HepG2 (cell line): ENCODE measurements around the gene YEATS4. TPM values are rescaled to one million over a fixed set of nuclear protein-coding genes. Genes with fewer than 3 reads are reported as not detected.

Experiments
- ADNP ChIP-seq: sonication (generic); formaldehyde crosslinking; IDR thresholded peaks from 2 replicates; pipeline ENCODE4 v1.4.0; 2020; ENCODE audit warnings: missing genetic modification reagents
- ATF3 ChIP-seq: sonication (generic); formaldehyde crosslinking; IDR thresholded peaks from 2 replicates; pipeline ENCODE4 v1.4.0; 2020; ENCODE audit warnings: missing genetic modification reagents
- ATF7 ChIP-seq, 2 experiments: fragments of 450-650 bp in 1 of 2; sonication (generic) in 1 of 2; formaldehyde crosslinking in 1 of 2; IDR thresholded peaks; 2 replicates each; pipeline versions ENCODE4 v1.4.0 to v1.6.1; 2016 to 2020; ENCODE audit warnings: antibody characterized with exemption in 1 of 2, mild to moderate bottlenecking in 1 of 2, missing genetic modification reagents in 1 of 2
- HMG20A ChIP-seq: IDR thresholded peaks from 2 replicates; pipeline ENCODE4 v1.6.1; 2016; ENCODE audit warnings: borderline replicate concordance
- HNRNPLL ChIP-seq: fragments of 200-400 bp; formaldehyde crosslinking; IDR thresholded peaks from 2 replicates; pipeline ENCODE4 v1.6.1; 2017; ENCODE audit warnings: mild to moderate bottlenecking, low read depth, low read length; ENCODE audit not compliant: poor library complexity, severe bottlenecking
- ISL2 ChIP-seq: sonication (generic); formaldehyde crosslinking; IDR thresholded peaks from 2 replicates; pipeline ENCODE4 v1.5.0; 2020; ENCODE audit warnings: missing genetic modification reagents
- KDM6A ChIP-seq: IDR thresholded peaks from 2 replicates; pipeline ENCODE4 v1.6.1; 2016; ENCODE audit warnings: low read depth
- LCORL ChIP-seq, 2 experiments: fragments of 450-650 bp in 1 of 2; sonication (generic) in 1 of 2; formaldehyde crosslinking in 1 of 2; IDR thresholded peaks; 2 replicates each; pipeline versions ENCODE4 v1.5.0 to v1.6.1; 2017 to 2020; ENCODE audit warnings: antibody characterized with exemption in 1 of 2, missing genetic modification reagents in 1 of 2
- MED8 ChIP-seq: sonication (generic); formaldehyde crosslinking; IDR thresholded peaks from 2 replicates; pipeline ENCODE4 v1.8.1; 2023; ENCODE audit warnings: mild to moderate bottlenecking, missing genetic modification reagents; ENCODE audit not compliant: insufficient replicate concordance
- MTF2 ChIP-seq: sonication (generic); formaldehyde crosslinking; IDR thresholded peaks from 2 replicates; pipeline ENCODE4 v1.5.0; 2020; ENCODE audit warnings: missing genetic modification reagents, borderline replicate concordance
- MYC ChIP-seq: sonication (generic); formaldehyde crosslinking; IDR thresholded peaks from 2 replicates; pipeline ENCODE4 v1.9.0; 2021; ENCODE audit warnings: missing genetic modification reagents, borderline replicate concordance
- NFIC ChIP-seq: IDR thresholded peaks from 2 replicates; pipeline ENCODE4 v1.6.1; 2012; ENCODE audit warnings: mild to moderate bottlenecking, low read length, inconsistent platforms
- NFYB ChIP-seq: sonication (generic); formaldehyde crosslinking; IDR thresholded peaks from 2 replicates; pipeline ENCODE4 v1.4.0; 2020; ENCODE audit warnings: missing genetic modification reagents
- NRL ChIP-seq: sonication (generic); formaldehyde crosslinking; IDR thresholded peaks from 2 replicates; pipeline ENCODE4 v1.5.0; 2020; ENCODE audit warnings: missing genetic modification reagents, mild to moderate bottlenecking, moderate library complexity, borderline replicate concordance
- PAF1 ChIP-seq: IDR thresholded peaks from 2 replicates; pipeline ENCODE4 v1.6.1; 2016; ENCODE audit warnings: missing genetic modification reagents, missing compliant biosample characterization
- SETDB1 ChIP-seq: sonication (generic); formaldehyde crosslinking; IDR thresholded peaks from 2 replicates; pipeline ENCODE4 v1.5.1; 2020; ENCODE audit warnings: missing genetic modification reagents, mild to moderate bottlenecking, borderline replicate concordance
- ZFAT ChIP-seq: sonication (generic); formaldehyde crosslinking; conservative IDR thresholded peaks from 2 replicates; pipeline ENCODE4 v1.8.1; 2023; ENCODE audit warnings: missing genetic modification reagents, inconsistent platforms
- ZFP1 ChIP-seq: IDR thresholded peaks from 2 replicates; pipeline ENCODE4 v1.6.1; 2016
- ZFP62 ChIP-seq: sonication (generic); formaldehyde crosslinking; IDR thresholded peaks from 2 replicates; pipeline ENCODE4 v1.4.0; 2020; ENCODE audit warnings: missing genetic modification reagents
- ZMYM2 ChIP-seq: sonication (generic); formaldehyde crosslinking; IDR thresholded peaks from 2 replicates; pipeline ENCODE4 v1.8.0; 2022; ENCODE audit warnings: mild to moderate bottlenecking, missing genetic modification reagents
- ZNF101 ChIP-seq: sonication (generic); formaldehyde crosslinking; IDR thresholded peaks from 2 replicates; pipeline ENCODE4 v1.4.0; 2020; ENCODE audit warnings: mild to moderate bottlenecking, low read depth, missing genetic modification reagents, borderline replicate concordance
- ZNF331 ChIP-seq: sonication (generic); formaldehyde crosslinking; IDR thresholded peaks from 2 replicates; pipeline ENCODE4 v1.4.0; 2020; ENCODE audit warnings: missing genetic modification reagents
- ZNF44 ChIP-seq: sonication (generic); formaldehyde crosslinking; IDR thresholded peaks from 2 replicates; pipeline ENCODE4 v1.5.1; 2020; ENCODE audit warnings: mild to moderate bottlenecking, missing genetic modification reagents
- ZNF512 ChIP-seq: sonication (generic); formaldehyde crosslinking; IDR thresholded peaks from 2 replicates; pipeline ENCODE4 v1.4.0; 2020; ENCODE audit warnings: mild to moderate bottlenecking, missing genetic modification reagents
- ZNF530 ChIP-seq: sonication (generic); formaldehyde crosslinking; IDR thresholded peaks from 2 replicates; pipeline ENCODE4 v1.5.0; 2020; ENCODE audit warnings: low read depth, mild to moderate bottlenecking, missing genetic modification reagents
- ZNF543 ChIP-seq: sonication (generic); formaldehyde crosslinking; IDR thresholded peaks from 2 replicates; pipeline ENCODE4 v1.4.0; 2020; ENCODE audit warnings: mild to moderate bottlenecking, missing genetic modification reagents
- ZNF563 ChIP-seq: sonication (generic); formaldehyde crosslinking; IDR thresholded peaks from 2 replicates; pipeline ENCODE4 v1.8.0; 2022; ENCODE audit warnings: mild to moderate bottlenecking, moderate library complexity, missing genetic modification reagents
- polyA plus RNA-seq, 8 experiments: library from polyadenylated mRNA; depleted of rRNA in 3 of 8; stranded (reverse) in 7 of 8; unstranded in 1 of 8; fragments of >200 nt; fragmentation: Illumina TruSeq in 4 of 8; extraction: Trizol in 4 of 8; gene quantifications; 2 replicates each; pipeline versions ENCODE4 v1.2.1 to v1.2.3, GENCODE V29; 2011 to 2016; ENCODE audit warnings: low read depth in 4 of 8, missing spikeins in 1 of 8, mixed read lengths in 1 of 8; ENCODE audit not compliant: insufficient read depth in 1 of 8
- total RNA-seq, 5 experiments: library from RNA; depleted of rRNA; stranded (reverse); fragments of >200 nt; fragmentation: Illumina TruSeq; extraction: Trizol; gene quantifications; 2 replicates each; pipeline ENCODE4 v1.2.3, GENCODE V29; 2016; ENCODE audit warnings: low read depth in 1 of 5
- TF ChIP-seq, protein P1 (sequence below): IDR thresholded peaks from 2 replicates; pipeline ENCODE4 v1.6.1; 2018; ENCODE audit warnings: missing genetic modification reagents, mild to moderate bottlenecking, missing compliant biosample characterization

Gene YEATS4
- total and polyA plus RNA-seq, 2 of the 13 experiments (the other 11 are each of a cell fraction or from before 2014, with no cell fraction given) = 16.8 to 45.0 TPM

DNA sequence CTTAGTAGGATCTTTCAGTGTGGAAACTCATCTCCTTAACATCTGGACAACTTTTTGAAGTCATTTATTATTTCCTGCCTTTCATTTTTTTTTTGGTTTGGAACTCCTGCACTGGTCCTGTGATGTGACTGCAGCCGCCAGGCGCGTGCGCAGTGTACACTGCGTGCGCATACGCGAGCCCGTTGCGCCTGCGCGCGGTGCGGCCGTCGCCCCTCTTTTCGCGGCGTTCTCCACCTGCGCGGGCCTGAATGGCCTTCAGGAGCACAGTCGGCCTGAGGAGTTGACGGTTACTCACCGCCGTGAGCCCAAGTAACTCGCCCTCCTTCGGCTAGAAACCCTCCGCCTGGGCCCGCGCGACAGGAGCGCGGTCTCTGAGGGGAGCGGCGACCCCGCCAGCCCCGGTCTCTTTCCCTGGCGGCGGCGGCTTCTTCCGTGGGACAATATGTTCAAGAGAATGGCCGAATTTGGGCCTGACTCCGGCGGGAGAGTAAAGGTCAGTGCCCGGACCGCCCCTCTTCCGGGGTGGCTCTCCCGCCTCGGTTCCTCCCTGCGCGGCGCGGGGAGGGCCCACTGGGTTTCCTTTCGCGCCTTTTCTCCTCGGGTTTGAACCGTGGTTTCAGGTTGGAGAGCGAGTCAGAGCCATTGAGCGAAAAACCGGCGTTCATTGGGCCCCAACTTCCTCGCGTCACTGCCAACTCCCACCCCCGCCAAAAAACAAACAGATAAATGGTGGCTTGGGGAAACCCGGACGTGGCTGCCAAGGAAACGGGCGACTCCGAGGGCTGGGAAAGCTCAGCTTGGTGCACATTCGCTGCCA, at the start of gene YEATS4 (continued):
- peak; percentile 90; the same call in 1 of the 2 replicates for TF ChIP-seq ZNF101 (CRISPR knock-in tag)
- TF ChIP-seq ATF7 (IDR thresholded peaks at IDR 0.05) = no peak
- peak; percentile 47; the same call in 1 of the 2 replicates for TF ChIP-seq ATF7 (CRISPR knock-in tag; IDR thresholded peaks at IDR 0.05)
- no peak for TF ChIP-seq ZNF530
- TF ChIP-seq NRL (CRISPR knock-in tag) = peak; percentile 95
- no peak; the same call in 1 of the 2 replicates for TF ChIP-seq ZNF44 (CRISPR knock-in tag)
- TF ChIP-seq ATF3 = no peak
- TF ChIP-seq ZFP62 (CRISPR knock-in tag) = no peak
- peak; percentile 25; the same call in 1 of the 2 replicates for TF ChIP-seq ZNF331 (CRISPR knock-in tag)
- peak; percentile 88 for TF ChIP-seq MED8 (CRISPR knock-in tag)
- no peak for TF ChIP-seq ZNF512
- TF ChIP-seq PAF1 (CRISPR knock-in tag) = no peak
- TF ChIP-seq MTF2 (CRISPR knock-in tag) = no peak
- peak; percentile 57; the same call in 1 of the 2 replicates for TF ChIP-seq ZMYM2
- peak; percentile 77 for TF ChIP-seq ZNF563 (CRISPR knock-in tag)
- 0 out of 2 replicates have a peak, but pooled peaks have one; percentile 36 for TF ChIP-seq ZFAT (CRISPR knock-in tag)
- TF ChIP-seq ZNF543 = 0 out of 2 replicates have a peak, but pooled peaks have one; percentile 73
- peak; percentile 93 for TF ChIP-seq HNRNPLL
- TF ChIP-seq LCORL (IDR thresholded peaks at IDR 0.05) = no peak; the same call in 1 of the 2 replicates
- TF ChIP-seq LCORL (CRISPR knock-in tag; IDR thresholded peaks at IDR 0.05) = peak; percentile 85
- no peak for TF ChIP-seq ADNP (CRISPR knock-in tag)
- TF ChIP-seq HMG20A (CRISPR knock-in tag) = no peak
- peak; percentile 91 for TF ChIP-seq MYC (CRISPR knock-in tag)
- TF ChIP-seq, protein P1, sequence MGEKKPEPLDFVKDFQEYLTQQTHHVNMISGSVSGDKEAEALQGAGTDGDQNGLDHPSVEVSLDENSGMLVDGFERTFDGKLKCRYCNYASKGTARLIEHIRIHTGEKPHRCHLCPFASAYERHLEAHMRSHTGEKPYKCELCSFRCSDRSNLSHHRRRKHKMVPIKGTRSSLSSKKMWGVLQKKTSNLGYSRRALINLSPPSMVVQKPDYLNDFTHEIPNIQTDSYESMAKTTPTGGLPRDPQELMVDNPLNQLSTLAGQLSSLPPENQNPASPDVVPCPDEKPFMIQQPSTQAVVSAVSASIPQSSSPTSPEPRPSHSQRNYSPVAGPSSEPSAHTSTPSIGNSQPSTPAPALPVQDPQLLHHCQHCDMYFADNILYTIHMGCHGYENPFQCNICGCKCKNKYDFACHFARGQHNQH (CRISPR knock-in tag) = no peak; the same call in none of the 2 replicates
- peak; percentile 29; the same call in 1 of the 2 replicates for TF ChIP-seq ISL2
- TF ChIP-seq ZFP1 = peak; percentile 31; the same call in 1 of the 2 replicates
- peak; percentile 79 for TF ChIP-seq NFYB (CRISPR knock-in tag)
- no peak for TF ChIP-seq KDM6A (CRISPR knock-in tag)
- TF ChIP-seq NFIC = no peak; the same call in 1 of the 2 replicates
- TF ChIP-seq SETDB1 = no peak
